ENCODE measurements around the gene TMEM126B.

DNA sequence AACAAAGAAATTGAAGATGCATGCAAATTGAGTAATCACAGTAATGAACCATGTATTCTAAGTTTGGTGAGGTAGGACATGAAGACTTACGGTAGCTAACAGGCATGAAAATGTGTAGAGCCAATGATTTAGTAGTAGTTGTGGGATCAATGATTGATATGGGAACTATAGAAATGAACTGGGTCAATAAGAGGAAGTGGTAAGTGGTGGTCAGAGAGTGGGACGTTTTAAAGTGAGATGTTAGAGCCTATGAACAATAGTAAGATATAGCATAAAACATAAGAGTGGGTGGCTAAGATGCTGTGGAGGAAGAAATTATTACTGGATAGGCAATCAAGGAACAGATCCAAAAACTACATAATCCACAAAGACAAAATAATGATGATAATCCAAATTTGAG is 46.3 kb upstream of the TMEM126B start:
- TF ChIP-seq GATA3 (IDR thresholded peaks at IDR 0.05; ENCODE audit: low read depth, low read length) (no peak), GATA2 (IDR thresholded peaks at IDR 0.05; ENCODE audit: low read depth, low read length) (no peak)
